DND-41 (cell line): ENCODE measurements around the gene RHOF.

Experiments
- ATAC-seq: fragments of 200-7000 bp; cut with Tn5 transposase; 3 replicates; pipeline ENCODE4 v1.9.1; 2021; ENCODE audit warnings: low read depth; ENCODE audit not compliant: insufficient read depth
- DNase-seq: peaks from one replicate; pipeline ENCODE4 v3.0.0-alpha.2; 2020
- H2AFZ ChIP-seq: 2 replicates; pipeline ENCODE4 v1.6.0; 2012; ENCODE audit warnings: low read depth, low read length
- H3K27ac ChIP-seq: 2 replicates; pipeline ENCODE4 v1.5.1; 2012; ENCODE audit warnings: low read length, inconsistent platforms
- H3K27me3 ChIP-seq: fragments of 200-600 bp; sonication (generic); 2 replicates; pipeline ENCODE4 v1.6.0; 2012; ENCODE audit warnings: low read length, mild to moderate bottlenecking, inconsistent platforms; ENCODE audit not compliant: insufficient read depth, poor library complexity
- H3K36me3 ChIP-seq: 2 replicates; pipeline ENCODE4 v1.5.1; 2012; ENCODE audit warnings: low read length, inconsistent platforms; ENCODE audit not compliant: insufficient read depth
- H3K4me1 ChIP-seq: 2 replicates; pipeline ENCODE4 v1.5.1; 2012; ENCODE audit warnings: mild to moderate bottlenecking, low read length; ENCODE audit not compliant: insufficient read depth
- H3K4me2 ChIP-seq: 2 replicates; pipeline ENCODE4 v1.6.0; 2012; ENCODE audit warnings: mild to moderate bottlenecking, moderate library complexity, low read length, inconsistent platforms; ENCODE audit not compliant: insufficient read depth
- H3K4me3 ChIP-seq, 2 experiments: fragments of 200-600 bp in 1 of 2; shearing (Covaris generic) in 1 of 2; 2 replicates each; pipeline ENCODE4 v1.5.1; 2012 to 2016; ENCODE audit warnings: inconsistent platforms in 2 of 2, low read length in 2 of 2, mild to moderate bottlenecking in 2 of 2, low read depth in 1 of 2, moderate library complexity in 1 of 2
- H3K79me2 ChIP-seq: 2 replicates; pipeline ENCODE4 v1.6.0; 2012; ENCODE audit warnings: low read length, inconsistent platforms; ENCODE audit not compliant: insufficient read depth
- H3K9ac ChIP-seq: 2 replicates; pipeline ENCODE4 v1.6.0; 2012; ENCODE audit warnings: low read depth, mild to moderate bottlenecking, inconsistent platforms, low read length, moderate library complexity
- H3K9me3 ChIP-seq: 2 replicates; pipeline ENCODE4 v1.5.1; 2012; ENCODE audit warnings: low read length, moderate library complexity, mild to moderate bottlenecking, inconsistent platforms; ENCODE audit not compliant: insufficient read depth, severe bottlenecking
- H4K20me1 ChIP-seq: 2 replicates; pipeline ENCODE4 v1.6.0; 2012; ENCODE audit warnings: low read length; ENCODE audit not compliant: insufficient read depth
- EZH2 ChIP-seq: IDR thresholded peaks from 3 replicates; pipeline ENCODE4 v1.6.1; 2012; ENCODE audit warnings: borderline replicate concordance, low read depth, mild to moderate bottlenecking, moderate library complexity, low read length, inconsistent platforms; ENCODE audit not compliant: severe bottlenecking
- TF ChIP-seq, protein P1 (sequence below): IDR thresholded peaks from 2 replicates; pipeline ENCODE4 v1.5.1; 2012; ENCODE audit warnings: borderline replicate concordance, low read length, moderate library complexity, mild to moderate bottlenecking; ENCODE audit not compliant: poor library complexity, severe bottlenecking; ENCODE audit errors: extremely low read depth

Gene RHOF

DNA sequence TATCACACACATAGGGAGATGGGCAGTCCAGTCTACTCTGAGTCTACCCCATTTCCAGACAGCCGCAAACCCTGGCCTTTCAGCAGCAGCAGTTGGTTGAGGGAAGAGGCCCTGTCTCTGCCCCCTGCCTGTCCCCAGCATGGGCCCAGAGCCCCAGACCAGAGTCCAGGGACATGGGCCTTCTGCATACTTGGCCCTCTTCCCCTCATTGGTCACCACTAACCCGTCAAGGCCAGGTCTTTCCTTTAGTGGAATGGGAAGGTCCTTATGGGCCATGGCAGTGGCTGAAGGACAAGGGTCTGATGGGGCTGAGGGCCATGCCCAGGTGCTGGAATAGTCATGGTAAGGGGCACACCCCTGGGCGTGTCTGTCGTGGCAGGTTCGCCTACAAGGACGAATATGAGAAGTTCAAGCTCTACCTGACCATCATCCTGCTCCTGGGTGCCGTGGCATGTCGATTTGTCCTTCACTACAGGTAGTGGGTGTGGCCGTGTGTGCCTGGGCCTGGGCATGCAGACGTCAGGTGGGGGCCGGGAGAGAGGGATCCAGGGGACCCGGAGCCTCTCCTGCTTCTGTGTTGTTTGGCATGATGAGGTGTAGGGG is 41.6 kb downstream of the RHOF start:
- ATAC-seq (no peak), DNase-seq (no peak)
- no peak overlapping the region for H3K27ac ChIP-seq
- H3K9me3 ChIP-seq: no peaks in the 10 kb centered on the region
- no peak overlapping the region for H3K4me2 ChIP-seq
- H3K79me2 ChIP-seq: no peaks in the 10 kb centered on the region
- H4K20me1 ChIP-seq: no peaks in the 10 kb centered on the region
- H3K9ac ChIP-seq: no peak overlapping the region
- H3K36me3 ChIP-seq: peaks cover 9% of the 10 kb centered on the region
- H3K4me1 ChIP-seq: peaks cover 8% of the 10 kb centered on the region
- H3K27me3 ChIP-seq: no peaks in the 10 kb centered on the region
- TF ChIP-seq, protein P1, sequence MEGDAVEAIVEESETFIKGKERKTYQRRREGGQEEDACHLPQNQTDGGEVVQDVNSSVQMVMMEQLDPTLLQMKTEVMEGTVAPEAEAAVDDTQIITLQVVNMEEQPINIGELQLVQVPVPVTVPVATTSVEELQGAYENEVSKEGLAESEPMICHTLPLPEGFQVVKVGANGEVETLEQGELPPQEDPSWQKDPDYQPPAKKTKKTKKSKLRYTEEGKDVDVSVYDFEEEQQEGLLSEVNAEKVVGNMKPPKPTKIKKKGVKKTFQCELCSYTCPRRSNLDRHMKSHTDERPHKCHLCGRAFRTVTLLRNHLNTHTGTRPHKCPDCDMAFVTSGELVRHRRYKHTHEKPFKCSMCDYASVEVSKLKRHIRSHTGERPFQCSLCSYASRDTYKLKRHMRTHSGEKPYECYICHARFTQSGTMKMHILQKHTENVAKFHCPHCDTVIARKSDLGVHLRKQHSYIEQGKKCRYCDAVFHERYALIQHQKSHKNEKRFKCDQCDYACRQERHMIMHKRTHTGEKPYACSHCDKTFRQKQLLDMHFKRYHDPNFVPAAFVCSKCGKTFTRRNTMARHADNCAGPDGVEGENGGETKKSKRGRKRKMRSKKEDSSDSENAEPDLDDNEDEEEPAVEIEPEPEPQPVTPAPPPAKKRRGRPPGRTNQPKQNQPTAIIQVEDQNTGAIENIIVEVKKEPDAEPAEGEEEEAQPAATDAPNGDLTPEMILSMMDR: no peak
- TF ChIP-seq EZH2: no peak
- no peak overlapping the region for H3K4me3 ChIP-seq
- no peak overlapping the region for H2AFZ ChIP-seq

DNA sequence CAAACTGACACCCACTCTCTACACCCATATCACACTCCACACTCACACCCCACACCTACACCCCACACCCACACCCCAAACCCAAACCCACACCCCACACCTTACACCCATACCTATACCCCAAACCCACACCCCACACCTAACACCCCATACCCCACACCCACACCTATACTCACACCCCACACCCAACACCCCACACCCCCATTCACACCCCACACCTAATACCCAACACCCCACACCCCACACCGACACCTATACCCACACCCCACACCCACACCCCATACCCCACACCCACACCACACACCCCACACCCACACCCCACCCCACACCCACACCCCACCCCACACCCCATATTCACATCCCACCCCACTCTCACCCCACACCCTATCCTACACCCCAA is 42.5 kb downstream of the RHOF start:
- Histone ChIP-seq H3K4me1 (no peaks in the 10 kb centered on the region; the same call in 1 of the 2 replicates), H3K4me2 (no peak overlapping the region), H3K9me3 (no peaks in the 10 kb centered on the region), H3K79me2 (no peaks in the 10 kb centered on the region), H4K20me1 (no peaks in the 10 kb centered on the region), H3K4me3 (no peak overlapping the region), H2AFZ (no peak overlapping the region), H3K9ac (no peak overlapping the region), H3K36me3 (peaks cover 9% of the 10 kb centered on the region), H3K27ac (no peak overlapping the region), H3K27me3 (no peaks in the 10 kb centered on the region)
- DNase-seq (no peak), ATAC-seq (no peak)
- TF ChIP-seq, protein P1: no peak
- TF ChIP-seq EZH2: no peak

DNA sequence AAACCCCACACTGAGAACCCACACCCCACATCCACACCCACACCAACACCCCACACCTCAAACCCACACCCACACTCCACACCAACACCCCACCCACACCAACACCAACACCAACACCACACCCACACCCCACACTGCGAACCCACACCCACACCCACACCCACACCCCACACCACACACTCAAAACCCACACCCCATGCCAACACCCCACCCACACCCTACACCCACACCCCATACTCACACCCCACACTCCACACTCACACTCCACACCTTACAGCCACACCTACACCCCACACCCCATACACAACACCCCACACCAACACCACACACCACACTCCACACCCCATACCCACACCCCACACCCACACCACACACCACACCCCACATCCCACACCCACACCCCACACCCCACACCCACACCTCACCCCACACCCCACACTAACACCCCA is 43.0 kb downstream of the RHOF start:
- Histone ChIP-seq H2AFZ (no peak overlapping the region), H3K79me2 (no peaks in the 10 kb centered on the region), H4K20me1 (no peaks in the 10 kb centered on the region), H3K27me3 (no peaks in the 10 kb centered on the region), H3K4me2 (no peak overlapping the region), H3K9me3 (no peaks in the 10 kb centered on the region), H3K9ac (no peak overlapping the region), H3K4me3 (no peak overlapping the region), H3K36me3 (peaks cover 9% of the 10 kb centered on the region), H3K27ac (no peak overlapping the region), H3K4me1 (no peaks in the 10 kb centered on the region)
- DNase-seq (no peak), ATAC-seq (no peak)
- TF ChIP-seq, protein P1: no peak
- TF ChIP-seq EZH2: no peak
